OCI-LY7 (cell line): ENCODE results near the gene CRYGN. TPM values are rescaled to one million over a fixed set of nuclear protein-coding genes. Genes with fewer than 3 reads are reported as not detected.

ENCODE experiments used
- BruUV-seq: library from RNA; stranded (reverse); fragments of 400-500 nt; replicated peaks from 2 replicates; lab custom pipeline; 2021; lab: Mats Ljungman, UMichigan
- CTCF ChIA-PET: fragments of 300-600 bp; sonication (Branson Sonifier 250); formaldehyde crosslinking; loops from one replicate; lab custom pipeline; 2022; ENCODE audit warnings: antibody characterized with exemption; ENCODE audit not compliant: unreplicated experiment; lab: Charles Lee
- POLR2A ChIA-PET: fragments of 300-600 bp; sonication (Branson Sonifier 250); formaldehyde crosslinking; loops from one replicate; lab custom pipeline; 2022; ENCODE audit warnings: antibody characterized with exemption; lab: Charles Lee
- DNase-seq: peaks from one replicate; pipeline ENCODE4 v3.0.0-alpha.2; 2015; ENCODE audit warnings: low spot score
- H2AFZ ChIP-seq: fragments of 200-600 bp; sonication (generic), shearing (Covaris generic); 2 replicates; pipeline ENCODE4 v1.6.1; 2014; ENCODE audit warnings: mild to moderate bottlenecking, antibody characterized with exemption, low read length, moderate library complexity
- H3K27ac ChIP-seq: fragments of 200-600 bp; sonication (generic); 2 replicates; pipeline ENCODE4 v1.5.1; 2014; ENCODE audit warnings: mixed run types, low read depth, mild to moderate bottlenecking, moderate library complexity, low read length, inconsistent platforms; ENCODE audit not compliant: poor library complexity, severe bottlenecking
- H3K36me3 ChIP-seq: fragments of 200-600 bp; sonication (generic); 2 replicates; pipeline ENCODE4 v1.6.1; 2014; ENCODE audit warnings: mild to moderate bottlenecking, antibody characterized with exemption, low read length, moderate library complexity, mixed read lengths; ENCODE audit not compliant: insufficient read depth
- H3K4me1 ChIP-seq: fragments of 200-600 bp; sonication (generic); 2 replicates; pipeline ENCODE4 v1.5.1; 2014; ENCODE audit warnings: mild to moderate bottlenecking, low read length; ENCODE audit not compliant: insufficient read depth, poor library complexity, severe bottlenecking
- H3K4me2 ChIP-seq: fragments of 200-600 bp; sonication (generic); 2 replicates; pipeline ENCODE4 v1.6.1; 2014; ENCODE audit warnings: mild to moderate bottlenecking, low read length
- H3K4me3 ChIP-seq: fragments of 200-600 bp; sonication (generic); 2 replicates; pipeline ENCODE4 v1.5.1; 2014; ENCODE audit warnings: mild to moderate bottlenecking, low read depth, low read length; ENCODE audit not compliant: poor library complexity, severe bottlenecking
- H3K79me2 ChIP-seq: fragments of 200-600 bp; sonication (generic); 2 replicates; pipeline ENCODE4 v1.6.1; 2016; ENCODE audit warnings: low read depth, mild to moderate bottlenecking, low read length, moderate library complexity, mixed read lengths; ENCODE audit not compliant: insufficient read depth
- H3K9me2 ChIP-seq: fragments of 200-600 bp; sonication (generic); 2 replicates; pipeline ENCODE4 v1.6.1; 2016; ENCODE audit warnings: mild to moderate bottlenecking, low read length, mixed read lengths; ENCODE audit not compliant: insufficient read depth
- H3K9me3 ChIP-seq: fragments of 200-600 bp; sonication (generic); 2 replicates; pipeline ENCODE4 v1.6.1; 2014; ENCODE audit warnings: mild to moderate bottlenecking, mixed run types, low read length, mixed read lengths
- H4K20me1 ChIP-seq: fragments of 200-600 bp; sonication (generic); 2 replicates; pipeline ENCODE4 v1.6.1; 2014; ENCODE audit warnings: mild to moderate bottlenecking, antibody characterized with exemption, low read length, moderate library complexity, mixed read lengths; ENCODE audit not compliant: insufficient read depth
- CTCF ChIP-seq: fragments of 200-600 bp; sonication (generic); conservative IDR thresholded peaks from 2 replicates; pipeline ENCODE4 v1.5.1; 2014; ENCODE audit warnings: mild to moderate bottlenecking, antibody characterized with exemption, low read length, moderate library complexity, mixed read lengths
- EZH2phosphoT487 ChIP-seq: fragments of 200-600 bp; sonication (generic); IDR thresholded peaks from 2 replicates; pipeline ENCODE4 v1.6.1; 2018; ENCODE audit warnings: low read depth, borderline replicate concordance, mild to moderate bottlenecking, mixed run types, antibody characterized with exemption, low read length, moderate library complexity, mixed read lengths
- intact Hi-C: fragments of 100-400 bp; cut with micrococcal nuclease; formaldehyde crosslinking; loops from one replicate; pipeline ENCODE4 v1.10.0; 2022; ENCODE audit not compliant: unreplicated experiment
- total RNA-seq, 2 experiments: library from RNA; depleted of rRNA in 1 of 2; stranded (reverse); fragments of >200 nt in 1 of 2; shearing (Covaris generic) in 1 of 2; gene quantifications; 2 replicates each; pipeline ENCODE4 v1.2.3, GENCODE V29; 2014 to 2022

The CRYGN gene
- total RNA-seq, 2 experiments from 2014 or later: 0.09 TPM; not detected in 1

GRCh38 chr7:151454932-151455530 is 15.1 kb upstream of the CRYGN start:
- intact Hi-C loops: no loop called here
- no peaks in the 10 kb centered on the region for H3K9me2 ChIP-seq
- no TSS peak for BruUV-seq
- no peaks in the 10 kb centered on the region for H3K9me3 ChIP-seq
- H4K20me1 ChIP-seq: no peaks in the 10 kb centered on the region
- POLR2A ChIA-PET: interaction anchor here (0.6 kb wide), 1 partner anchor 61 kb away, joined by 4 read pairs; no protein-coding TSS in a partner anchor
- no peaks in the 10 kb centered on the region for H3K79me2 ChIP-seq
- H3K4me2 ChIP-seq: no peak overlapping the region
- no peak overlapping the region for H2AFZ ChIP-seq
- no peak overlapping the region for H3K4me3 ChIP-seq
- H3K36me3 ChIP-seq: no peaks in the 10 kb centered on the region
- no peak overlapping the region for H3K27ac ChIP-seq
- no peak for DNase-seq
- H3K4me1 ChIP-seq: no peaks in the 10 kb centered on the region
- CTCF ChIA-PET: no interaction called here
- TF ChIP-seq CTCF (no peak), EZH2phosphoT487 (no peak)

- intact Hi-C loops: no loop called here
- no peak overlapping the region for H3K27ac ChIP-seq
- H4K20me1 ChIP-seq: no peaks in the 10 kb centered on the region
- H3K4me3 ChIP-seq: no peak overlapping the region
- TF ChIP-seq CTCF (no peak), EZH2phosphoT487 (no peak)
- H3K4me1 ChIP-seq: no peaks in the 10 kb centered on the region
- H3K9me2 ChIP-seq: no peaks in the 10 kb centered on the region
- H3K9me3 ChIP-seq: no peaks in the 10 kb centered on the region
- ChIA-PET CTCF (no interaction called here), POLR2A (no interaction called here)
- no TSS peak for BruUV-seq
- no peak for DNase-seq
- H3K79me2 ChIP-seq: no peaks in the 10 kb centered on the region
- no peaks in the 10 kb centered on the region for H3K36me3 ChIP-seq
- no peak overlapping the region for H3K4me2 ChIP-seq
- no peak overlapping the region for H2AFZ ChIP-seq
These were observed 14.4 kb upstream of the CRYGN start for GRCh38 chr7:151454305-151454704.

- POLR2A ChIA-PET: no interaction called here
- Histone ChIP-seq H3K79me2 (no peaks in the 10 kb centered on the region), H3K4me1 (no peaks in the 10 kb centered on the region), H3K4me2 (no peak overlapping the region), H4K20me1 (no peaks in the 10 kb centered on the region), H3K4me3 (no peak overlapping the region), H3K9me3 (no peaks in the 10 kb centered on the region), H3K36me3 (no peaks in the 10 kb centered on the region), H3K27ac (no peak overlapping the region), H3K9me2 (no peaks in the 10 kb centered on the region), H2AFZ (no peak overlapping the region)
- intact Hi-C loops: no loop called here
- TF ChIP-seq EZH2phosphoT487 (no peak), CTCF (no peak)
- BruUV-seq: no TSS peak
- CTCF ChIA-PET: no interaction called here
- DNase-seq: no peak
These were observed 13.4 kb upstream of the CRYGN start for GRCh38 chr7:151453326-151453791.
